Measurements from ENCODE around the gene EMILIN2. TPM values are rescaled to one million over a fixed set of nuclear protein-coding genes. Genes with fewer than 3 reads are reported as not detected.

Gene EMILIN2
- total RNA-seq, 1 experiment from 2014 or later = 20.0 TPM

DNA sequence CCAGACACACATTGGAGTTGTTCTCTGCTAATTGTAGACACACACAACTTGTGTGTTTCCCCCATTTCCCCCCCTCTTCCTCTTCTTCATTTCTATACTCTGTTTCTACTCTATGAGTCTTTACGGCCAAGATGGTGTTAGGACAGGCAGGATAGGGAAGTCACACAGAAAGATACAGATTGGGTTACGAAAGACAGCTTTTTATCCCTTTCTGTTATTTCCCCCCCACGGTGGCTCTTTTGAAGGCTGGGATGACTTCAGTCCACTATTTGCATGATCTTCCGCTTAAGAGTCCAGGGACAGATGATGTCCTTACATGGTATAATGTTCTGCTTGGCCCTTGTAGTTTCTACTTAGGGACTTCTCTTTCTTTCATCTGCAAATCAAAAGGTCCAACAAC is 1.6 kb upstream of the EMILIN2 start:
- Histone ChIP-seq H4K20me1 (ENCODE audit: control insufficient read depth, insufficient read depth, insufficient read length) (no peaks in the 10 kb centered on the region), H3K56ac (ENCODE audit: insufficient read length, low read depth, low read length) (no peak overlapping the region), H3K23ac (ENCODE audit: insufficient read length, low read depth, low read length) (no peak overlapping the region), H3K9me3 (ENCODE audit: control insufficient read depth, low read depth, low read length) (no peaks in the 10 kb centered on the region), H4K91ac (ENCODE audit: insufficient read length, low read depth, low read length) (no peak overlapping the region), H3K79me2 (ENCODE audit: insufficient read depth, low read length) (no peaks in the 10 kb centered on the region), H2BK20ac (ENCODE audit: low read depth, low read length, poor library complexity, severe bottlenecking) (no peak overlapping the region), H2BK15ac (ENCODE audit: low read depth, low read length) (no peak overlapping the region), H3T11ph (ENCODE audit: low read length) (no peak overlapping the region), H3K4me2 (ENCODE audit: insufficient read depth, insufficient read length, low read length) (no peak overlapping the region), H3K23me2 (ENCODE audit: insufficient read length, low read depth, low read length, poor library complexity, severe bottlenecking) (peaks cover 7% of the 10 kb centered on the region), H4K5ac (ENCODE audit: insufficient read length, low read depth, low read length) (no peak overlapping the region), H3K18ac (ENCODE audit: insufficient read length, low read depth, low read length) (no peak overlapping the region), H3K27ac (ENCODE audit: insufficient read length, low read depth, low read length) (no peak overlapping the region), H3K14ac (ENCODE audit: insufficient read depth, low read length) (no peak overlapping the region), H3K79me1 (ENCODE audit: insufficient read depth, low read depth, low read length, poor library complexity, severe bottlenecking) (no peaks in the 10 kb centered on the region), H2AK5ac (ENCODE audit: insufficient read length, low read length) (no peak overlapping the region), H2AFZ (ENCODE audit: low read length) (no peak overlapping the region), H3K27me3 (ENCODE audit: insufficient read depth, low read length) (peaks cover 37% of the 10 kb centered on the region; the same call in 1 of the 2 replicates), H3K4ac (ENCODE audit: low read depth, low read length) (no peak overlapping the region), H3K9ac (ENCODE audit: extremely low read depth, insufficient read length, low read length) (no peak overlapping the region), H2BK120ac (ENCODE audit: low read depth, low read length, poor library complexity, severe bottlenecking) (no peak overlapping the region), H2BK5ac (ENCODE audit: insufficient read length, low read length) (no peak overlapping the region), H2BK12ac (ENCODE audit: insufficient read length, low read depth, low read length) (no peak overlapping the region), H4K8ac (replicated peaks; ENCODE audit: insufficient read length, low read depth, low read length) (no peak overlapping the region), H3K4me1 (ENCODE audit: insufficient read depth, low read length) (no peaks in the 10 kb centered on the region)
- DNase-seq = no peak
- Mint-ChIP-seq H3K27ac (no peak overlapping the region), H3K27me3 (ENCODE audit: low read depth) (peaks cover 74% of the 10 kb centered on the region), H3K4me3 (no peak overlapping the region), H3K9me3 (no peaks in the 10 kb centered on the region), H3K4me1 (peaks cover 9 to 16% of the 10 kb centered on the region in 2 experiments), H3K36me3 (ENCODE audit: insufficient read depth in 1 of 3, low read depth in 3 of 3) (no peaks in the 10 kb centered on the region)
- TF ChIP-seq, protein P1, sequence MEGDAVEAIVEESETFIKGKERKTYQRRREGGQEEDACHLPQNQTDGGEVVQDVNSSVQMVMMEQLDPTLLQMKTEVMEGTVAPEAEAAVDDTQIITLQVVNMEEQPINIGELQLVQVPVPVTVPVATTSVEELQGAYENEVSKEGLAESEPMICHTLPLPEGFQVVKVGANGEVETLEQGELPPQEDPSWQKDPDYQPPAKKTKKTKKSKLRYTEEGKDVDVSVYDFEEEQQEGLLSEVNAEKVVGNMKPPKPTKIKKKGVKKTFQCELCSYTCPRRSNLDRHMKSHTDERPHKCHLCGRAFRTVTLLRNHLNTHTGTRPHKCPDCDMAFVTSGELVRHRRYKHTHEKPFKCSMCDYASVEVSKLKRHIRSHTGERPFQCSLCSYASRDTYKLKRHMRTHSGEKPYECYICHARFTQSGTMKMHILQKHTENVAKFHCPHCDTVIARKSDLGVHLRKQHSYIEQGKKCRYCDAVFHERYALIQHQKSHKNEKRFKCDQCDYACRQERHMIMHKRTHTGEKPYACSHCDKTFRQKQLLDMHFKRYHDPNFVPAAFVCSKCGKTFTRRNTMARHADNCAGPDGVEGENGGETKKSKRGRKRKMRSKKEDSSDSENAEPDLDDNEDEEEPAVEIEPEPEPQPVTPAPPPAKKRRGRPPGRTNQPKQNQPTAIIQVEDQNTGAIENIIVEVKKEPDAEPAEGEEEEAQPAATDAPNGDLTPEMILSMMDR (conservative IDR thresholded peaks at IDR 0.05) = no peak
- WGBS (ENCODE audit: extremely low coverage, insufficient read length, low lambda C conversion rate) = no CpG with 5 or more reads among the region's 4 CpGs
